ENCODE measurements around the gene PRPF8.

- no peak for TF ChIP-seq POLR2AphosphoS5 (IDR thresholded peaks at IDR 0.05; ENCODE audit: low read depth, low read length)
- no peak for TF ChIP-seq POLR2A (IDR thresholded peaks at IDR 0.05; ENCODE audit: low read depth, low read length)
- TF ChIP-seq SPI1 (IDR thresholded peaks at IDR 0.05; ENCODE audit: low read depth, low read length), result no peak
Observed at GRCh38 chr17:1611715-1612114, 73.0 kb downstream of the PRPF8 start.
